Activated naive CD8-positive, alpha-beta T cell (primary cell): ENCODE results near the gene FAM53A.

Source experiments
- H3K27ac Mint-ChIP-seq: one replicate; pipeline ENCODE4 v1.8.0; 2021; ENCODE audit warnings: mixed read lengths
- H3K27me3 Mint-ChIP-seq: one replicate; pipeline ENCODE4 v1.8.0; 2021; ENCODE audit warnings: mixed read lengths
- H3K36me3 Mint-ChIP-seq: one replicate; pipeline ENCODE4 v1.8.0; 2021; ENCODE audit warnings: mixed read lengths
- H3K4me1 Mint-ChIP-seq: one replicate; pipeline ENCODE4 v1.8.0; 2021; ENCODE audit warnings: low read depth, mixed read lengths
- H3K4me3 Mint-ChIP-seq: one replicate; pipeline ENCODE4 v1.8.0; 2021; ENCODE audit warnings: mild to moderate bottlenecking, mixed read lengths
- H3K9me3 Mint-ChIP-seq: one replicate; pipeline ENCODE4 v1.8.0; 2021; ENCODE audit warnings: low read depth, mixed read lengths

The FAM53A gene

DNA sequence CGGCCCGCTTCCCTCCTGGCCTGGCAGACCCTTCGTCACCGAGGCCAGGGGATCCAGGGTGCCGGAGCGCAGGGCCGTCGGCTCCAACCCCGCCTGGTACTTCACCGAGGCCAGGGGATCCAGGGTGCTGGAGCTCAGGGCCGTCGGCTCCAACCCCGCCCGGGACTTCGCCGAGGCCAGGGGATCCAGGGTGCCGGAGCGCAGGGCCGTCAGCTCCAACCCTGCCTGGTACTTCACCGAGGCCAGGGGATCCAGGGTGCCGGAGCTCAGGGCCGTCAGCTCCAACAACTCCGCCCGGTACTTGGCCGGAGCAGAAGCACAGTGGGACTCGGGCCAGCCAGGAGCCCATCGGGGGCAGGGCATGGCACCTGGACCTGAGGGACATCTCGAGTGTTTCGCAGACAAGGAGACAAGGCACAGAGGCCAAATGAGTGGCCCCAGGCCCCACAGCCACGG is 85.1 kb downstream of the FAM53A start:
- Mint-ChIP-seq H3K36me3 (no peaks in the 10 kb centered on the region), H3K27ac (no peak overlapping the region), H3K4me1 (peaks cover 9% of the 10 kb centered on the region)

DNA sequence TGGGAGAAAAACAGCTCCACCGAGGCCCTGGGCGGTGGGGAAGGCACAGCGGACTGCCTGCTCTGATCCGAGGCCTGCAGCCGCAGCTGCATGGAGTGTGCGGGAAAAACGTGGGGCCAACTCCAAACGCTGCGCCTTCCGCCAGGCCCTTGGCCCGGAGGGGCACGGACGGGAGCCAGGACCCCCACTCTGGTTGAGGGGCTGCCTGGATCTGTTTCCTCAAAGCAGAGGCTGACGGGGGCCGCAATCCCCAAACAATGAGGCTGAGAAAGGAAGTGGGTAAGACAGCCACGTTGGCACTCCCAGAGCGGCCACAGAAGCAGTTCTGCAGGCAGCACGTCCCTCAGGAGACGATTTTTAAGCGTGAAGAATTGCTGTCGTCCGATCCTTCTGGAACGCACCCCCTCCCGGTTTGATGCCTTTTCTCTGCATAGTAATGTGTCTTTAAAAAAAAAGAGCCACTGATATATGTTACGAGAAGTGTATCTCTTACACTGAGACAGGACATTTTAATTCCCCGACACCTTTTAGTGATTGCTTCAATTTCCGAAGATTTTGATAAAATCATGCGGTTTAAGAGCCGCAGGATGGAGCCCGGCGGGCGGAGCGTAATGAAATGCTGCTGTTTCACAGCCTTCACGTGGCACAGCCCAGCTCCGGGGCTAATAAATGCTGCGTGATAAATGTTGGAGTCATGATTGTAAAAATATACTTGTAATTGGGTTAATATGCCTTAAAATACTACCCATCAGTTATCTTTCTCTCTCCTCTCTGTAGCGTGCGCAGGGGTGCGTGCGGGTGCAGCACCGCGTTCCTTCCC is 85.7 kb downstream of the FAM53A start:
- Mint-ChIP-seq H3K9me3 (no peaks in the 10 kb centered on the region), H3K4me1 (peaks cover 8% of the 10 kb centered on the region), H3K4me3 (no peak overlapping the region), H3K36me3 (no peaks in the 10 kb centered on the region), H3K27me3 (no peaks in the 10 kb centered on the region), H3K27ac (no peak overlapping the region)

More for the DNA sequence above, 85.1 kb downstream of the FAM53A start:
- no peaks in the 10 kb centered on the region for H3K27me3 Mint-ChIP-seq
- H3K9me3 Mint-ChIP-seq = no peaks in the 10 kb centered on the region
- H3K4me3 Mint-ChIP-seq = no peak overlapping the region

DNA sequence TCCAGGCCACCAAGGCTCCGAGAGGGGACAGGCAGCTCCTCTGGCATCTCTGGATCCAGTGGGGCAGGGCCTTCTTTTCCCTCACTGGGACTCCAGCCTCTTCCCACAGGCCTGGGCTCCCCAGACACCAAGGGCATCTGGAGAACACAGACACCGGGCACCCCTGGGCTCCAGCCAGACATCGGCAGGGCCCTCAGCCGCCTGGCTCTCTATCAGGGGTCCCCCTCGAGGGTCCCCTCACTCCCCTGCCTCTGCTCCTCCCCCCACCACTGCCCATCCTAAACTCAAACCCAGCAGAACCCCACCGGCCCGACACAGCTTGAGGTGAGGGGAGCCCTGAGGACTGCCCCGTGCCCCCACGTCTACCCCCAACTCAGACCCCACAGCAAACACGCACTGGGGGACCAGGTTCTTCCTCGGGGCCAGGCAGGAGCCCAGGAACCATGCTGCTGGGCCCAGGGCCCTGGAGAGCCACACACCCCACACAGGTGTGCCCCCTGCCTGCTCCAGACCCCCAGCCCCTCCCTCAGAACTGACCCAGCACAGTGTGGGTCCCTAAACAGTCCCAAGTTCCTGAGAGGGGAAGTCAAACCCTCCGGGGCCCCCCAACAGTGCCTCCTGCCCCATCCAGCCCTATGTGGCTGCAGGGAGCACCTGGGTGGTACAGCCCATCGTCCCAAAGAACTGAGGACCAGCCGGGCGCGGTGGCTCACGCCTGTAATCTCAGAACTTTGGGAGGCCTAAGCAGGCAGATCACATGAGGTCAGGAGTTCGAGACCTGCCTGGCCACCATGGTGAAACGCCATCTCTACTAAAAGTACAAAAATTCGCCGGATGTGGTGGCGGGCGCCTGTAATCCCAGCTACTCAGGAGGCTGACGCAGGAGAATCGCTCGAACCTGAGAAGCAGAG is 86.8 kb downstream of the FAM53A start:
- Mint-ChIP-seq H3K4me1 (peaks cover 8% of the 10 kb centered on the region), H3K9me3 (no peaks in the 10 kb centered on the region), H3K27me3 (no peaks in the 10 kb centered on the region), H3K27ac (no peak overlapping the region), H3K36me3 (no peaks in the 10 kb centered on the region), H3K4me3 (no peak overlapping the region)

DNA sequence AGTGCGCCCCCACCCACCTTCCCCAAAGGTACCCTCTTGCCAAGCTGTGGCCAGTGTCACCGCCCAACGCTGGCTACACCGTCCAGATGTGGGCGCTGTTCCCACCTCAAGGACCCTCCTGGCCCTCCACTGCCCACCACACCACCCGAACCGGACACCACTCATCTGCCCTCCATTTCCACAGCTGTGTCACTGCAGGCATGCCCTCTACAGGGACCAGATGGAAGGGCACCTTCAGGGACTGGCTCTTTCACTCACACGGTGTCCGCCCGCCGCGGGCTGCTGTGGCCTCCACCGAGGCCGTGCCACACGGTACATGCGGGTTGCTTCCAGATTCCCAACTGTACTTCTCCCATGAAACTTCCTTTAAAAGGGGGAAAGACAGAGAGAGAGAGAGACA is 87.7 kb downstream of the FAM53A start:
- no peaks in the 10 kb centered on the region for H3K36me3 Mint-ChIP-seq
- H3K27ac Mint-ChIP-seq = no peak overlapping the region
- no peak overlapping the region for H3K4me3 Mint-ChIP-seq
- H3K4me1 Mint-ChIP-seq = peaks cover 8% of the 10 kb centered on the region
- H3K9me3 Mint-ChIP-seq = no peaks in the 10 kb centered on the region
- no peaks in the 10 kb centered on the region for H3K27me3 Mint-ChIP-seq

DNA sequence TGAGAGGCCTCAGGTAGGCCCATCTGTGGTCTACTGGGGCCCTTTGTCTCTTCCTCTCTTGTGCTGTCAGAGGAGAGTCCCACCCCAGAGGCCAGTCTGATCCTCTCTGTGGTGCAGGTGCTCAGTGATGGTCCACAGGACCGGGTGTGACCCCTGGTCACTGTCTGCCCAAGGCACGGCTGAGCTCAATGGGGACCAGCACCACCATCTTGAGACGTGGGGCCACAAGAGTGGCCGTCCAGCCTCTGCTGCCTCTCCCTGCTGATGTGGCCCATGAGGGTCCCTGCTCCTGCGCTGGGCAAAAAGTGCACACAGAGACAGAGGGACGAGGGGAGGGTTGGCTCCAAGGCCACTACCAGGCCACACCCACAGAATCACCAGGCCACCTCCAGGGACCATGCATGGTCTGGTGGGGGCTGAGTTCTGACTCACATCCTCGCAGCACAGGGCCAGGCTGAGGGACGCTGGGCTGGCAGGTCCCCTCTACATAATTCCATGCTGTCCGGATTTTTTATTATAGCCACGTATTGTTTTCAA is 88.3 kb downstream of the FAM53A start:
- Mint-ChIP-seq H3K27me3 (peaks cover 2% of the 10 kb centered on the region), H3K4me3 (no peak overlapping the region), H3K9me3 (peaks cover 4% of the 10 kb centered on the region), H3K36me3 (peaks cover 3% of the 10 kb centered on the region), H3K4me1 (peaks cover 8% of the 10 kb centered on the region), H3K27ac (no peak overlapping the region)

DNA sequence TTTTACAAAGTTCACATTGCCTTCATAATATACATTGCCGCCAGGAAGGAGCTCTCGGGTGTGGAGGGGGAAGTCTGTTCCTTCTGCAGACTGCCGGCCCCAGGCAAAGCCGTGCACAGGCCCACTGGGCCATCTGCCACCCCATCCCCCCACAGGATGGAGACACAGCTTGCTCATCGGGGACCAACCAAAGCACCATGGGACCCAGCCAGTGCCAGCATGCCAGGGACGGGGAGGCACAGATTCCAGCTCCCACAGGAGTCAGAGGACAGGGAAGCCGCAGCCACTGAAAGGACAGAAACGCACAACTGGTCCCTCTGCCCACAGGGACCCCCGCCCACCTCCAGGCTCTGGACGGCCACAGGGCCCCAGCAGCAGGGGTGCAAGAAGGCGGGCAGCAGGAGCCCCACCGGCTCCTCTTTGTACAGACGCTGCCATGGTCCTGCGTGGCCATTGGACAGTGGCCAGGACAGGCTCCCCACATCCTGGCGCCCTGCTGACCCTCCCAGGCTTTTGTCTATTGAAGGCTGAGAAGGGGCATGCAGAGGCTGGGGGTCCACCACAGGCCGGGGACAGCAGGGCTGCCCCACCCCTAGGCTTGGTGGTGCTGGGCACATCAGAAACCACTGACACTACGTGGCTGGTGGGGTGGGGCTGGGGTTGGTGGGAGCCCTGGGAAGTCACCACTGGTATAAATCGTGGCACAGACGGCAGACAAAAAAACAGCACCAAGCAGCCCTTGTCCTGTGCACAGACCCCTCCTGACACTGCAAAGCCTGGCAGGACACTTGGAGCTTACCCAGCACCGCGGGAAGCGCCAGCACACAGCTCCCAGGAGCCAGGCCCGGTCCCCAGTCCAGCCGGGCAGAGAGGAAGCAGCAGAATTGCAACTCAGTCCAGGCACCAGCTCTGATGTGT is 89.0 kb downstream of the FAM53A start:
- Mint-ChIP-seq H3K27me3 (peaks cover 2% of the 10 kb centered on the region), H3K4me3 (no peak overlapping the region), H3K9me3 (peaks cover 8% of the 10 kb centered on the region), H3K27ac (no peak overlapping the region), H3K36me3 (peaks cover 6% of the 10 kb centered on the region), H3K4me1 (peaks cover 4% of the 10 kb centered on the region)

DNA sequence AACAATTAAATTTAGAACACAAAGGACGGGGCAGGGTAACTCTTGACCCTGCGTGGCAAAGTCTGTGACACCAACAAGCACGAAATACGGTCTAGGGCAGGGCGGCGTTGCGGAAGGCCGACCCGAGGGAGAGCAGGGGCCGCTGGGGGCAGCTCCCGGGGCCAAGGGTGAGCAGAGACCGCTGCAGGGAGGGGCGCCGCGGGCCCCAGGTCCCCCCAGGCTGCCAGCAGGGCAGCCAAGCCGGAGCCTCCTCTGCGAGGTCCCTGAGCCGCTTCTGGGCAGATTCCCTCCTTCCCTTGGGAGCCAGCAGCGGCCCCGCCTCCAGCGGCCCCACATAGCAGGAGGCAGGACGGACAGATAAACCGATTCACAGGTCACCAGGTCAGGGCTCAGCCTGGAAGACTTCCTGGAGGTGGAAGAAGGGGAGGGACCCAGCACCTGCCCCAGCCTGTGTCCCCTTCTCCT is 90.2 kb downstream of the FAM53A start:
- peaks cover 4% of the 10 kb centered on the region for H3K4me1 Mint-ChIP-seq
- H3K4me3 Mint-ChIP-seq = no peak overlapping the region
- no peak overlapping the region for H3K27ac Mint-ChIP-seq
- peaks cover 2% of the 10 kb centered on the region for H3K27me3 Mint-ChIP-seq
- peaks cover 6% of the 10 kb centered on the region for H3K36me3 Mint-ChIP-seq
- H3K9me3 Mint-ChIP-seq = peaks cover 10% of the 10 kb centered on the region

DNA sequence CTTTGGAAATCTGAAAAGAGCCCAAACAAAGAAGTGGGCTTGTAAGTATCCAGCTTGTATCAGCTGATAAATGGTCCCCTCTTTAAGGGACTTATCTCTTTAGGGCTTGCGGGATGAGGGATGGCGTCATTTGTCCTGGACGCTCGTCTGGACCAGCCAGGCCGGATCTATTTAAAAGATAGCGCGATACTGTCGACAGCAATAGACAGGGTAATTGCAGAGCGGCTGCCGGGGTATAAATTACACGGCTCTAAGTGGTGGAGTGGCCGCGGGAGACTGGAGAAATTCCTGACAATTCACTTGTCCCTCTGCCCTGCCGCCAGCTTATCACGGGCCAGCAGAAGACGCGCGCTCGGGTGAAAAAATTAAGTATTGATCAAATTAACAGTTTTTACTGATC is 90.7 kb downstream of the FAM53A start:
- peaks cover 13% of the 10 kb centered on the region for H3K9me3 Mint-ChIP-seq
- H3K27ac Mint-ChIP-seq = no peak overlapping the region
- H3K4me3 Mint-ChIP-seq = no peak overlapping the region
- peaks cover 2% of the 10 kb centered on the region for H3K4me1 Mint-ChIP-seq
- H3K27me3 Mint-ChIP-seq = peaks cover 2% of the 10 kb centered on the region
- H3K36me3 Mint-ChIP-seq = peaks cover 8% of the 10 kb centered on the region

DNA sequence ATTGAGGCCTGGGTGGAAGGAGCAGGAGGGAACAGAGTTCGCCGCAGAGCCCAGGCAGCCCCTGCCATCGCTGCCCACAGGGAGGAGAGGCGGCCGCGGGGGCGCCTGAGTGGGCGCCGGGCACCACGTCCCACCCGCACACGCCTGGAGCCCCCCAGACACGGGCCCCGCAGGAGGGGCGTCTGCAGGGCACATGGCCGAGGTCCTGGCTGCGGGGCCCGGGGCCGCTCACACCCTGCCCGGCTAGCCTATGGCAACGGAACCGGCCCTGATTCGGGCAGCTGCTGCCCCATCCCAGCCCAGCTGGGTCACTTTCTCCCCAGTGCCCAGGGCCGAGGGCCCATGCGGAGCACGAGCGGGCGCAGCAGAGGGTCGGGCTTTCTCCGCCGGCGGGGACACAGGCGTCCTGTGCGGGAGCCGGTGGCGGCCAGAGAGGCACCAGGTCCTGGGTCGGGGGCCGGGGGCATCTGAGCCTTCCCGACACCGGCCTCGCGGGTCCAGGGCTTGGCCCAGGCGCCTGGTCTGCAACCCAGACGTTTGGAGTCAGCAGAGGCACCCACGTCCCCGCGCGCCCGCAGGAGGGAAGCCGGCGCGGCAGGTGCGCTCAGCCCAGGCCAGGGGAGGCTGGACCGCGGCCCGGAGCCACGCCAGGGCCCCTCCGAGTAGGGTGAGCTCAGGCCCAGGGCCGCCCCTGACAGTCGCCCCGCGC is 91.2 kb downstream of the FAM53A start:
- Mint-ChIP-seq H3K36me3 (peaks cover 8% of the 10 kb centered on the region), H3K4me1 (no peaks in the 10 kb centered on the region), H3K9me3 (peaks cover 13% of the 10 kb centered on the region), H3K4me3 (no peak overlapping the region), H3K27me3 (peaks cover 2% of the 10 kb centered on the region), H3K27ac (no peak overlapping the region)

DNA sequence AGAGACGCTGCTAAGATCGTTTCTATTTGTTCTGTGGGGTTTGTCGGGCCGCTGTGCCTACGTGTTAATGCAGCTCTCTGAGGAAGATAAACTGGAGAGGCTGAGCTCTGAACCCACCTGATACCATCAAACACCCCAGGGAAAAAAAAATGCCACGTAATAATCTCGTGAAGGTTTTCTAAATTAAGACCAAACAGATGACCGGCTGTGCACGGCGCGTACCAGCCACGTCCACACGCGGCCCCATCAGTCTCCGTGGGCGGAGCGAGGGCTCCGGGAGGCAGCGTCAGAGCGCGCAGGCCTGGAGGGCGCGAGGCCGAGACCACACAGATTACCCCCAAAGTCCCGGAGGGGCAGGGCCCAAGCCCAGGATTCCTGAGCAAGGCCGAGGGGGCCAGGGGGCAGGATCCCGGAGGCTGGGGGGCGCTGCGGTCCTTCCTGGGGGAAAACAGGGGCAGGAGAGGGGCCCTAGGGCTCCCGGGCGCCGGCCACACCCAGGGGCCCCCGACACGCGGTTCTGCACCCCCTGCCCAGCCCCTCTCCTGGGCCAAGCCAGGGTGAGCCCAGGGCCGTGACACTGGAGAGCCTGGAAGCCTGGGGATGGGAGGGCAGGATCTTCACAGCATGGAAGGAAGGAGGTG is 91.9 kb downstream of the FAM53A start:
- H3K9me3 Mint-ChIP-seq = peaks cover 13% of the 10 kb centered on the region
- no peak overlapping the region for H3K27ac Mint-ChIP-seq
- no peak overlapping the region for H3K4me3 Mint-ChIP-seq
- peaks cover 8% of the 10 kb centered on the region for H3K36me3 Mint-ChIP-seq
- peaks cover 2% of the 10 kb centered on the region for H3K27me3 Mint-ChIP-seq
- no peaks in the 10 kb centered on the region for H3K4me1 Mint-ChIP-seq

DNA sequence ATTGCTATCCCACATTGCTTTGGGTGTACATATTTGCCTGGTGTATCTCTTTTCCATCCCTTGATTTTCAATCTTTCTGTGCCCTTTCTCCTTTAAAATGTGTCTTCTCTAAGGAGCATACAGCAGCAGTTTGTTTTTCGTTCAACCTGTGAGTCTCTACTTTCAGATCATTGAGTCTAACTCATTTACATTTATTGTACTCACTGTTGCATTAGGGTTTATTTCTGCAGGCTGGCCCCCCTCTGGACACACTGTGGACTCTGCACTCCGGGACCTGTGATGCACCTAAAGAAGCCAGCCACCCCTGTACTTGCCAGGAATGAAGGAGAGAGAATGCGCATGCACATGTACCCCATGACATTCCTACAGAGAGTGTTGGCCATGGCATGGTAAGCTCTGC is 93.0 kb downstream of the FAM53A start:
- Mint-ChIP-seq H3K4me1 (no peaks in the 10 kb centered on the region), H3K36me3 (peaks cover 8% of the 10 kb centered on the region), H3K27me3 (peaks cover 2% of the 10 kb centered on the region), H3K4me3 (no peak overlapping the region), H3K9me3 (peaks cover 13% of the 10 kb centered on the region), H3K27ac (no peak overlapping the region)

DNA sequence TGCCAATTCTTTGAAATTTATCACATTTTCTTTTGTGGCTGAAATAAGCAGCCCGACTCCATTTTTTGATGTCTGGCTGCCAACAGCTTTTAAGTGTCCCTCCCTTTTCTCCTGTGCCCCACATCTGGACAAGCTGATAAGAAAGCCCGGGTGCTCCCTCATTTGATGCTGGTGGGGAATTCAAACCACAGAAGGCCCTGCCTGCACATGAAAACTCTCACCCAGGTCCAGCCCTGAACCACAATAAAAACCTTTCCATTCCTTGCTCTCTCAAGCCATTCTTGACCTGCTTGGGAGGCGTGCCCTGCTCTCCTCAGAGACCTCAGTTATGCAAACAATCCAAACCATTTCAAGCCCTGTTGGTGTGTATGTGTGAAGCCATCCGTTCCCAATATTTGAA is 93.9 kb downstream of the FAM53A start:
- Mint-ChIP-seq H3K4me1 (no peaks in the 10 kb centered on the region), H3K27me3 (peaks cover 2% of the 10 kb centered on the region), H3K27ac (no peak overlapping the region), H3K9me3 (peaks cover 13% of the 10 kb centered on the region), H3K36me3 (peaks cover 8% of the 10 kb centered on the region), H3K4me3 (no peak overlapping the region)
